Activated CD4-positive, alpha-beta T cell treated with anti-CD3 and anti-CD28 coated beads for 1 hour (primary cell): Measurements from ENCODE around the gene AUTS2.

Experiments
- DNase-seq: peaks from one replicate; pipeline ENCODE4 v3.0.0-alpha.2; 2020

AUTS2 gene

DNA sequence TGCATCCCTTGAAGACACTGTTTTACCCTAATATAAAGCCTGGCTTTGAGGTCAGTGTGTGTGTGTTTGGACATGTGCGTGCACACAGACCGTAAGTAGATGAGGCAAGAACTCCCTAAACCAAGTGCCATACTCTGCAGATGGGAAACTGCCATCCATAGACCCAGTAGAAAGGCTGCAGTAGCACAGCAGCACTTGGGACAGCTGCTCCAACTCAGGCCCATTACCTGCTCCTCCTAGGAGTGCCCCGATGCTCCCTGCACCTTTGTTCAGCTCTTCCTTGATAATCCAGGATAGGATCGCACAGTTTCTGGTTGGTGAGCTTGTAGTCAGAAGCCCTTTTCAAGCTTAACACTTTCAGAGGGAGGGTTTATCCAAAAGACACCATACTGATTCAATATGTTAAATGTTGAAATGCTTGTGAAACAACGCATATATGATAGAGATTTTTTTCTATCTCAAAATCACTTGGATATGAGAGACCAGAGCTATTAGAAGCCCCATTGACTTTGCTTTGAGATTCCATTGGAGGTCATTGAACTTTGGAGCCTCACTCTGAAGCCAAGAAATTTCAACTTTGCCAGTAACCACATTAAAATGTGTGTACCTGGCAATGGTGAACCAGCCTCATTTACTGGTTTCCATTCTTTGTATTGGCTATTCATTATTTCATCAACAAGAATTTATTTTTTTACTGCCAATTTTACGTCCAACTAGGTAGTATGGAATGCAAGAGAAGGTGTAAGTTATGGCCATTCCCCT lies 776.7 kb downstream of the AUTS2 start:
- no peak for DNase-seq

DNA sequence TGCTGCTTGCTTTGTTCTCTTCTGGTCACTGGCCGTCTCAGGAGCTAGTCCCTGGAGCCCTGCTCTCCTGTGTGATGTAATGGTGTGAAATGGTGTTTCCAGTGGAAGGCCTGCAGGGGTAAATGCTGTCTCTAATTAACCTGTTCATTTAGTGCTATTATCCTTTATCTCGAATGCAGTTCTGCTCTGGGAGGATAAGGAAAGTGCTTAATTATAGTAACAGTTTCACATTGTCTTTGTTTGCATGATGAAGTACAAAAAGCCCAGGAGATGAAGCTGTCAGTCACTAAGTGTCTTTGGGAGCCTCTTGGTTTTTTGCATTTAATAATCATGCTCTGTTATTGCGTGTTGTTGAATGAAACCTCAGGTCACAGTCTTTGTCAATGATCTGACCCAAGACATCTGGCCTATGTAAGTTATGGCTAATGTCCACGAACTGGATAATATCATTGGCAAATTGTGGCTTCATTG lies 778.3 kb downstream of the AUTS2 start:
- DNase-seq: no peak

DNA sequence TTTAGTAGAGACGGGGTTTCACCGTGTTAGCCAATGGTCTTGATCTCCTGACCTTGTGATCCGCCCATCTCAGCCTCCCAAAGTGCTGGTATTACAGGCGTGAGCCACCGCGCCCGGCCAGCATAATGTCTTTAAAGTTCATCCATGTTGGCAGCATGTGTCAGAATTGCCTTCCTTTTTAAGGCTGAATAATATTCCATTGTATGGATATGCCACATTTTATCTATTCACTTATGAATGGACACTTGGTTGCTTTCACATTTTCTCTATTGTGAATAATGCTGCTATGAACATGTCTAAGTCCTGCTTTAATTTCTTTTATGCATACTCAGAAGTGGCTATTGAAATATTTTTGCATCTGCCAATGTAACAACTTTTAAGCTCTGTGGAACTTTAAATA lies 779.7 kb downstream of the AUTS2 start:
- no peak for DNase-seq

DNA sequence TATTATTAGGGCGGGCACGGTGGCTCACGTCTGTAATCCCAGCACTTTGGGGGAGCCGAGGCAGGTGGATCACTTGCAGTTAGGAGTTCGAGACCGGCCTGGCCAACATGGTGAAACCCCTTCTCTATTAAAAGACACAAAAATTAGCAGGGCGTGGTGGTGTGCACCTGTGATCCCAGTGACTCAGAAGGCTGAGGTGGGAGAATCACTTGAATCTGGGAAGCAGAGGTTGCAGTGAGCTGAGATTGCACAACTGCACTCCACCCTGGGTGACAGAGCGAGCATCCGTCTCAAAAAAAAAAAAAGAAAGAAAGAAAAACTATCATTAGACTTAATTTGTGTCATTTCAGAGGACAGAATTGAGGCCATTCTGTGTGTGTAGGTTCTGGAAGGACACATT lies 780.9 kb downstream of the AUTS2 start:
- DNase-seq: no peak

DNA sequence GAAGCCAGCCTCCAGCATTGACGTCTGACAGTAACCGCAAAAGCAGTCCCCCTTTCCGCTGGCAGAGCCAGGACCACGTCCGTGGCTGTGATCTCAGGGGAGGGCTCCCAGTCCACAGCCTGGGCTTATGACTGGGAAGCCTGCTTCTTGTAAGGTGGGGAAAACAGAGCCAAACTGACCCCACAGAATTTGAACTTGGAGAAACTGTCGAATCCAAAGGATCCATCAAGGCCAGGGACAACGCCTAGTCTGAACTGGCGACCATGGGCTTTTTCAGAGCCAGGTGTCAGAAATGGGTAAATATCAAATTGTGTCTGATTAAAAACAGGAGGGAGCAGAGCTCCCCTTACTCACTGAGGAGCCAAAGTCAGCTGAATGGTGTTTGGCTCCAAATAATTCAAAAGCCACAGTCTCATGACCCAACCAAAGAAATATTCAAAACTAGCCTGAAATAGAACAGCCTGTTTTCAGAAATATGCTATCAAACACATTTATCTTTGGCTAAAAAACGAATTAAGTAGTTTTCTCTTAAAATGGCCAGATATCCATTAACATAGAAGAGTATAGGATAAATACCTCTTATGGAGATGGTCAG lies 782.2 kb downstream of the AUTS2 start:
- DNase-seq: no peak

DNA sequence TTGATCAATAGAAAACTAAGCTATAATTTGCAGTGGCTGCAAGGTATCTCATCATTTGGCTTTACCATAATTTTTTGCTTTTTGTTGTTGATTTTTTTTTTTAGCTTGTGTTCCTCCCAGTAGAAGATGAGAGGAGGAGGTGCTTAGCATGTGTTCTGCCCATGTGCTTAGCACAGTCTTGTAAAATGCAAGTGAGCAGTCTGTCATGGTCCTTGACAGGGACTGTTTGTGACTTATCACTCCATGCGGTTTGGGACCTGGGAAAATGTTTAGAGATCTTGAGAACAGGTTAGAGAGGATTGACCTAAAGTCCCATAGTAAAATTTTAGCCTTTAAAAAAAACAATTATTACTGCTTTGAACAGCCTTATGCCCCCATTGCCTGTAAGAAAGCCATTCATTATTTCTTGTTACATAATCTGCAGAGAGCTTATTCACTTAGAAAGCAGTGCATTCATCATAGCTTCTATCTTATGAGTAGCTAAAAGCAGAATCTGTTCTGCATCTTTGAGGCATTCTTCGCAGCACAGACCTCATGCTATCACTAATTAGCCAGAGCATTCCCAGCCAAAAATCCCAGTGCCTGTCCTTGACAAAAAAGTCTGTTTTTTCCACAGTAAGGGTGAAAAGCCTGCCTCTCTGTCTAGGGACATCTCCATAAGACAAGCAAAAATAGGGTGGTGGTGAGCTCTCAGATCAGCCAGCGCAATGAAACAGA lies 784.9 kb downstream of the AUTS2 start:
- no peak for DNase-seq

DNA sequence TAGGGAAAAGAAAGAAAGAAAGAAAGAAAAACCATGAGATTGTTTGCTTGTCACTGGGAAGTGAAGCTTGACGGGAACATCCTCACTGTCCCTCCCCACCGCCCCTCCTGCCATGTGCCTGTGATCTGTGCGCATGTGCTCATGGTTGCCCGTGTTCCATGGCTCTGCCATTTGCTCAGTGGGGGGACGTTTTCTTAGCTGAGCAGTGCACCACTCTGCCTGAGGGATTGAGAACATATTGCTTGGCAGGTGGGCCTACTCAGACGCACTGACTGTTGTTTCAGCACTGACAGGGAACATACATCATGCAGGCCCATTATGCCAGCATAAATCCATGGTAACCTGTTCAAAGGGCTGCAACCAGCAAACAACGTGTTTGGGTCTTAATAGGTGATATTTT lies 785.7 kb downstream of the AUTS2 start:
- DNase-seq: no peak

DNA sequence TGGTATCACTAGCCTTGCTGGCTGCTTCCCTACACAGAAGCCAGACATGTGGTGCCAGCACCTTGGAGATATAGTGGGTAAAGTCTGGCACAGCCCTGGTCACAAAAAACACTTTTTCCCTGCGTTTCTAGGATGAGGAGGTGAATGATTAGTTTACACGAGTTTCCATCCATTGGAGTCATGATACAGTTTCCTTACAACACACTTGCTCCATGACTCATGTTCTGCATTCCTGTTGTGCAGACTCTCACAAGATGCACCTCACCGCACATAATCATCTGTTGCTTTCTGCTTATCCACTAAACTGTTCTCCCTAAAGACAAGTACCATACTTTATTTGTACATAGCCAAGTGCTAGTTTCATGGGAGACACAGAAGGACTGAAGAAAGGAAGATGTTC lies 786.6 kb downstream of the AUTS2 start:
- DNase-seq: no peak

DNA sequence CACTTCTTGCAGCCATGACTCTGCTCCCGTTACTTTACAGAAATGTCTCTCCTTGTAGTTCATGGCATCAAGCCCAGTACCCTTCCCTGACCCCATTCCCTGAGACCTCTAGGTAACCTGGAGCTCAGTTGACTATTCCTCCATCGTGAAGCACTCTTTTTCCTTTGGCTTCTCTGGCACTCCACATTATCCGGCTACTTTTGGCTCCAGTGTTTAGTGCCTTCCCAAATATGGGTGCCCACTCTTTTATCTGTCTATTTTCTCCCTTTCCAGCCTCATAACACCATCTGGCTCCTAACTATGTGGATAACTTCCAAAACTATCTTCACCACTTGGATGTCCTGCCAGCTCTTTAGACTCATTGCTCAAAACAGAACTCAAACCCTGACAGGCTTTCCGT lies 788.9 kb downstream of the AUTS2 start:
- DNase-seq: no peak

DNA sequence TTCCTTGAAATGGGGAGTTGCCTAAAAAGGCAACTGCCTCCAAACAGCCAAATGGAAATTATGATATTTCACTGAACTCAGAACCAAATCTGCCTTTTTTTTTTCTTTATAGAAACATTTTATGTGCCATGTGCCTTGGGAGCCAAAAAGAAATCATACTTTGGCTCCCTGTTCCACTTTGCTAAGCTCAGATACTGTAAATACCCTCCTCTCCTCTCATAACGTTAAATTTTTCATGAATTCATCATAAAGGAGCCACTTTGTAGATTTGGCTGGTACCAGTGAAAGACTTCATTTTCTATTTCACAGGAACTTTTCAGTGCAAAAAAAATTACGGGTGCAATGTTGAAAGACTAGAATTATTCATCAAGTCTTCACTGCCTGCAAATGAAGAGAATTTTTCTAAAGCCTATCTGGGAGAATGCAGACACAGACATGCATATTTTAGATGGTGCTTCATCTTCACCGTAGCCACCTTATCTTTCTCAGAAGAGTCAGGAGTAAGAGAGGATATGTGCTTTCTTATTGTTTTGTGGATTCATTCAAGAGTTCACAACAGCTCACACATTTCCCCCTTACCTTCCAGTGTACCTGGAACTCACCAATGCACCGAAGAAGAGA lies 791.4 kb downstream of the AUTS2 start:
- DNase-seq: no peak

DNA sequence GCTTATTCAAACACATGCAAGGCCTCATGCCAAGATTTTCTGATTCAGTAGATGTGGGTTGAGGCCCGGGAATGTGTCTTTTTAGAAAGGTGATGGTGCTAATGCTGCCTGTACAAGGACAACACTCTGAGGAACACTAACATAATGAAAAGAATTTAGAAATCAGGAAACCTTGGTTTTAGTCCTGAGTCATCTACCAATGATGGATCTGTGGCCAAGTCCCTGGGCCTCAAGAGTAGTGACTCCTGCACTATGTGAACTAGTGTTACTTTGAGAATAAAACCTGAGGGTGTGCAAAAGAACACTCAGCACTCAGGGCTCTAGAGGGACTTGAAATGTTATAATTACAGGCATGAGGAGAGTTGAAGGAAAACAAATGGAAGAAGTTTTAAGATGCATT lies 792.0 kb downstream of the AUTS2 start:
- no peak for DNase-seq

DNA sequence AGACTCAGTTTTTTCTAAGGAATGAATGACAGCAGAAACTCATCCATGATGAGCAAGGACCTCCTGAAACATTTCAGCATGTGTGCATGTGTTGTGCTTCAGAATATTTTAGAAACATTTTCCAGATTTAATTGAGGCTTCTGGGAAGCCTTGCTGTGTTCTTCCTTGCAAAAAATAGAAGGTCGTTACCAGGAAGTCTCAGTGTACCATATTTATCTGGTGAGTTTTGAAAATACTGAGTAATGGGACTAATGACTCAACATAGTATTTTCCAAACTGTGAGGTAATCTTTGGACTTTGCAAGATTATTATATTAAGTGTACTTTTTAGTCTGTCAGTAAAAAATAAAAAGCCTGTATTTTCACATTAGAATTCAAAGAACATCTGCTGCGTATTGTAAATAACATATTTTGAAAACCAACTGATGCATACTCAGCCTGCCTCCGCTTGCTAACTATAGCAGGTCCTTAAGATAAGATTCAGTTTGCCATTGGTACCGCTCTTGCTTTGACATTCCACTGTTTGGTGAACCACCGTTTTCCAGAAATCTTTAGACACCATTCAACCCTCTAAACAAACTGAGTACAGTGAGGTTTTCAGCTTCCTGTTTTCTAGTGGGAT lies 794.1 kb downstream of the AUTS2 start:
- DNase-seq: no peak

DNA sequence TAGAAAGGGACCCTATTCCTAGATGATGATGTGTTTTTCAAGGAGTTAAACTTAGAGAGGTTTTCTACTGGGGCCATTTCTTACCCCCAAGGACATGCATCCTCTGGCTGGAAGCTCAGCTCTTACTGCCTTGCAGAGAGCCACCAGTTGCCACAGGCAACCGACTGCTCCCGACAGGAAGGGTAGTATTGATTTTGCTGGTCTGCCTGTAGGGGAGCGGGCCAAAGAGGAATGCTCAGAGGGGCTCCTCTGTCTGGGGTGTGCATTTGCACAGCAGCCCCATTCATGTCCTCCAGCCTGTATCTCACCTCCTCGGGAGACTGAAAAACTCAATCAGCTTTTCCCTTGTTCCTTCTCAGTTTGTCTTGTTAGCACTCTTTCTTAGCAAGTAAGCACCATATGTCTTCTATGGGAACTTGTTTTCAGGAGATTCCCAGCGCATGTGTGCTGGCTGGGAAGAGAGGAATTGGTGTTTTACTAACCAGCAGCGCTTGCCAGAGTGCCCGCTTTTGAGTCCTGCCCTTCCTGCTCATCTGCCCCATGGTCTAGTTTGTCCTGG lies 794.7 kb downstream of the AUTS2 start:
- no peak for DNase-seq

DNA sequence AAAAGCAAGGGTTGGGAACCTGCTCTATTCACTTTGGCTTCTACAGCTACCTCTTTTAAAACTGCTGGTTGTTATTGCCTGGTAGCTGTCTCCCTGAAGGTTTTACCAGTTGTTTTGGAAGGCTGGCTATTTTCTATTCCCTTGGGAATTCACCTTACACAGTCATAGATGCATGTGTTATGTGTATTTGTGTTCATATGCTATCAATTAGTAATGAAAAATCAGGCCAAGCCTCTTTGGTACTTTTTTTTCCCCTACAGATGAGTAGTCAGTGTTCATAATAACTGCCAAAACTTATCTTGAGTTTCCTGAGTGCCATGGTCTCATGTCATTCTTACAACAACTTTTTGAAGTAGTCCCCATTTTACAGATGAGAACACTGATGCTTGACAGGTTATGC lies 795.7 kb downstream of the AUTS2 start:
- no peak for DNase-seq

DNA sequence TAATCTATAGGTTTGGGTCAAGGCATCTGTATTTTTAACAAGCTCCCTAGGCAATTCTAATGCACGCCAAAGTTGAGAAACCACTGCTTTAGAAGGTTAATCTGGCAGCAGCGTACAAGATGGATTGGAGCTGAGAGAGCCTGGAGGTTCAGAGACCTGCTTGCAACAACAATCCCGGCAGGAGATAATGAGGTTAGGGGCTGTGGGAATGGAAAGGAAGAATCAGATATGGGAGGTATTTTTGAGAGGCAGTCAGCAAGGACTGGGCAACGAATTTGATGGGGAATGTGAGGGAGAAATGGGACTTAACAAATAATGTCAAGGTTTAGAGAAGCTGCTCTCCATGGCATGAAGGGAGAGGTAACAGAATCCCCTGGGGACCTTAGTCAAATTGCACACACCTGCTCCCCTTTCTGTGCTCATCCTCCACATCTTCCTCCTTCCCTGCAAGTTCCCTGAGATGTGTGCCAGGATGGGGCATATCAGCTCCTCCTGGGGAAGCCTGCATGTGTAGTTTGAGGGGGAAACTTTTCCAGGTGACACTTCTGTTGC lies 802.6 kb downstream of the AUTS2 start:
- no peak for DNase-seq

DNA sequence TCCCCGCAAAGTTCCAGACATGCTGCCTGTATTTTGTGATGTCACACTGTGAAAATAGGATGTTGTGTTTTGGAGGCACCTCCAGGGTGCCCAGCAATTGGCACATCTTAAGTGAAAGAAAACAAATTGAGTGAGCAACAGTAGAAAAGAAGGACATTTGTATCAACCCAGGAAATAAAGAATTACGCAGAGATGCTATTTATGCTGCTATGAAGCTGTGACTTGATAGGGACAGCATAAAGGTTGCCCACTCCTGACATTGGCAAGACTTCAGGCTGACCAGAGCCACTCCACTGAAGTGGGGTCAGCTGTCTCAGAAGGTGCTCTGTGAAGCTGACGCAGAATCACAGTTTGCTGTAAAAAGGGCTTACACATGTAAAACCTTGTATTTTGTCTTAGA lies 803.8 kb downstream of the AUTS2 start:
- DNase-seq: no peak

DNA sequence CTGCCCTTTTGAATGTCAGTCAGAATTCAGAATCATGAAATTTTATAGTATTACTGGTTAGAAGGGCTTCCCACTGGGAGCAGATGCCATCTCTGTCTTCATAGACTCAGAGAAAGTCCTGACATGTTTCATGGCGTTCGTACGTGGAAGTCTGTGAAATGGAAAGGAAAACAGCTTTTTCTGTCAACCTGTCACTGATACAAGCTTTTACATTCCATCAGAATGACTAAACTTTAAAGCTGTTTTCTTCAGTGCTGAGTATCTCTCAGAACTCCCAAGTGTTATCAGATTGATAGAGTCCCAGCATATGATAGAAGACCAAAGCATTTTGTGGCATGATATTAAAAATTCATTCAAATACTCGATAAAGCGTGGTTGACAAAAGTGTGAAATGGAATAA lies 807.0 kb downstream of the AUTS2 start:
- no peak for DNase-seq

DNA sequence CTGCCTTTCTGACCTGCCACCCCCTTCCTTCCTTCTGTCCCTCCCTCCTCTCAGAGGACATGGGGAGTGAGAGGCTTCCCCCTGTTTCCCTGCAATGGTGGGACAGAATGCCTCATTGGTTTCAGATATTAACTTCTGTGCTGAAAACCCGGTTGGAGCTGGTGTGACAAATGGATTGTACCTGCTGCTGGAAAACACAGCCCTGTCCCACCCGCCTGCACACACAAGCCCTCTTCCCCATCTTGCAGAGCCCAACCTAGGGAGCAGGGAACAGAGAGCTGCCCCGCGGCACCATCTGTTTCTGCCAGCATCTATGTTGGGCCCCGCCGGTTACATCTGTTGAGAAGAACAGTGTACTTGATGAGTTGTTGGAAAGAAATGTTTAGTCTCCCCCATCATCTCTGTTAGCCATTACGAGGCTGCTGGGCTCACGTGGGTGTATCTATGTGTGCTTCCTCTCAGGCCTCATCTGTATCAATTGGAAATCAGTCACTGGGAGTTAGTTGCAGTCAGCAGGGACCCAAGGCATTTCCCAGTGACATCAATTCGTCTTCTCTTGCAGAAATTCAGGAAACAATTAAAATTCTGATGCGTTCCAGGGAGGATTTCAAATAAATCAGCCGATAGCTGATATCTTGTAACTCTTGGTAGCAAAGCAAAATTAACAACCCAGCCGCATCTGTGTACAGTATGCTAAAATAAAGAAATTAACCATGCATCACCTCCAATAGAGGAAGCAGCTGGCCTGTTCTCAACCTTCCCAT lies 808.1 kb downstream of the AUTS2 start:
- DNase-seq: no peak

DNA sequence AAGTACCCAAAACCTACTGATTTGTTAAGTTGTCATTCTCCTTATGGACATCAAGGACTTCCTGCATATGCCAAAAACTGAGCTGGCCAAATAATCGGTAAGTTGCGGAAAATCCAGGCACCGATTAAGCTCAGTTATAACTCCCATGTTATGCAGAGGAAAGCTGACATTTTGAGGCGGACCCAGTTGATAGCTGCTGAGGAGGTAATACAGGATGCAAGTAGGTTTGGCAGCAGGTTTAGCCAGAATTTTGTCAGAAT lies 808.6 kb downstream of the AUTS2 start:
- no peak for DNase-seq

DNA sequence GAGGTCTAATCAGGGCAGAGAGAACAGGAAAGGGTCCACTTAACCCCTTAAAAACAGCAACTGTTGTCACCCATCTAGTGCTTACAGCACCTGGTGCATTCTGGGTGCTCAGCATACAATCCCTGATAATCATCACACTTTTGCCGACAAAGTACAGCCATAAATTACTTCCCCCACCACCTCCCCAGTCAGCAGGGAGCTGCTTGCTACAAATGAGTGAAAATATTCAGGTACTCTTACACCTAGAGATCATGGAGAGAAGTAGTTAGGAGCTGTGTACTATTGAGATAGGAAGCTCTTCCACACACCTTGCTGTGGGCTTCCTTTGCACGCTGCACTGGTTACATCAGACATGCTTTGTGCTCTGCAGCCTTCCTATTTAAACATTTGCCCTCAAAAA lies 810.2 kb downstream of the AUTS2 start:
- DNase-seq: no peak

DNA sequence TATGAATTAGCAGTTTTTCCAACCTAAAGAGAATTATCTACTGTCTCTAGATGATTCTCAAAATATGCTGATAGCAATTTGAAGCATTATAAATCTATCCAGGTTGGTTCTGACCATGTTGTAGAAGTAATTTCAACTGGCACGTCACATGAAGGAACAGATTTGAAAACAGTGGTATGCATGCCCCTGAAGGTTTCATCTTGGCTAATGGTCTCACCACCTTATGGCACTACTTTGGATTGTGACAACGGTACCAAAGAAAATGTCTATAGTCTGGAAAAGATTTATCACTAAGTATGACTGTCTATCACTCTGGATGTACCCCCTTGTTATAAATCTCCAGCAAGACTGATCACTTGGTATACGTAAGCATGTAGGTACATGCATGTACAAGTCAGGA lies 810.6 kb downstream of the AUTS2 start:
- no peak for DNase-seq

DNA sequence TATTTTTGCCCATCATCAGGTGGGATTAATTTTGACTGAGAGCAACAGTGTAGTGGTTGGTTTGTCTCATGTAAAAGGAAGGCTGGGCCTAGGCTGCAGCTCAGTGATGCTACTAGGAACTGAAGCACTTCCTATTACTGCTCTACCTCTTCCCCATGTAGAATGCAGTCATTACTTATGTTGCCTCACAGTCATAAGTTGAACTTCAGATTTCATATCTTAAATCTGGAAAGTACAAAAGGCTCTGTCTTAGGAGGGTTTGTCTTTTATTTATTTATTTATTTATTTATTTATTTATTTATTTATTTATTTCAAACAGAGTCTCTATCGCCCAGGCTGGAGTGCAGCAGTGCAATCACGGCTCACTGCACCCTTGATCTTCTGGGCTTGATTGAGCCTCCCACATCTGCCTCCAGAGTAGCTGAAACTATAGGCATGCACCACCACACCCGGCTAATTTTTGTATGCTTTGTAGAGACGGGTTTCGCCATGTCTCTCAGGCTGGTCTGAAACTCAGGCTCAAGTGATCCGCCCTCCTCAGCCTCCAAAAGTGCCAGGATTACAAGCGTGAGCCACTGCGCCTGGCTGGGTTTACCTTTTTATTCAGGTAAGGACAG lies 812.0 kb downstream of the AUTS2 start:
- no peak for DNase-seq
